GM21825 (cell line): ENCODE data around the gene AKR7A2.

Experiments
- ATAC-seq: cut with Tn5 transposase; IDR thresholded peaks from one replicate; pipeline ENCODE4 v1.9.1; 2021; ENCODE audit warnings: mild to moderate bottlenecking, moderate library complexity; ENCODE audit not compliant: unreplicated experiment

AKR7A2 gene

GRCh38 chr1:19311931-19312781, at the start of gene AKR7A2, which contains the start of gene SLC66A1:
TSS of gene AKR7A2 (minus strand) at chr1:19312144. CDS start at chr1:19312124, 20 bp downstream.
TSS of gene SLC66A1 (plus strand) at chr1:19312326. CDS start at chr1:19317678, 5,352 bp downstream.
- ATAC-seq: peak; percentile 70

GRCh38 chr1:19360843-19361610, 49.1 kb upstream of the AKR7A2 start:
- no peak for ATAC-seq

- no peak for ATAC-seq
Observed at GRCh38 chr1:19360432-19360831, 48.5 kb upstream of the AKR7A2 start.

GRCh38 chr1:19360016-19360415, 48.1 kb upstream of the AKR7A2 start:
- ATAC-seq: no peak

GRCh38 chr1:19359357-19359756, 47.4 kb upstream of the AKR7A2 start:
- no peak for ATAC-seq

- ATAC-seq: no peak
Observed at GRCh38 chr1:19358710-19359109, 46.8 kb upstream of the AKR7A2 start.

GRCh38 chr1:19357299-19357986, 45.5 kb upstream of the AKR7A2 start:
- no peak for ATAC-seq

- no peak for ATAC-seq
Observed at GRCh38 chr1:19356266-19356665, 44.3 kb upstream of the AKR7A2 start.

- ATAC-seq: no peak
Observed at GRCh38 chr1:19354531-19354981, 42.6 kb upstream of the AKR7A2 start.

- ATAC-seq: no peak
Observed at GRCh38 chr1:19353596-19353995, 41.7 kb upstream of the AKR7A2 start.

GRCh38 chr1:19352839-19353238, 40.9 kb upstream of the AKR7A2 start:
- no peak for ATAC-seq

GRCh38 chr1:19351873-19352272, 39.9 kb upstream of the AKR7A2 start:
- no peak for ATAC-seq

- ATAC-seq: no peak
Observed at GRCh38 chr1:19350566-19350965, 38.6 kb upstream of the AKR7A2 start.

GRCh38 chr1:19349999-19350398, 38.1 kb upstream of the AKR7A2 start:
- ATAC-seq: no peak

- no peak for ATAC-seq
Observed at GRCh38 chr1:19348441-19349198, 36.7 kb upstream of the AKR7A2 start.

GRCh38 chr1:19347533-19348172, 35.7 kb upstream of the AKR7A2 start:
- no peak for ATAC-seq

- ATAC-seq: no peak
Observed at GRCh38 chr1:19346026-19346425, 34.1 kb upstream of the AKR7A2 start.

- ATAC-seq: no peak
Observed at GRCh38 chr1:19345391-19345790, 33.4 kb upstream of the AKR7A2 start.

- no peak for ATAC-seq
Observed at GRCh38 chr1:19344831-19345230, 32.9 kb upstream of the AKR7A2 start.

- no peak for ATAC-seq
Observed at GRCh38 chr1:19344372-19344810, 32.4 kb upstream of the AKR7A2 start.
